Measurements from ENCODE around the gene PRELID3B. TPM values are rescaled to one million over a fixed set of nuclear protein-coding genes. Genes with fewer than 3 reads are reported as not detected.
"Not testable (repeated sequence)": the region's sequence is repeated elsewhere in the genome, so short reads cannot be mapped to it uniquely, and the experiment has no call there.

PRELID3B gene
- total and polyA plus RNA-seq, 5 experiments from 2014 or later: 26.8 to 45.4 (median 27.9) TPM

DNA sequence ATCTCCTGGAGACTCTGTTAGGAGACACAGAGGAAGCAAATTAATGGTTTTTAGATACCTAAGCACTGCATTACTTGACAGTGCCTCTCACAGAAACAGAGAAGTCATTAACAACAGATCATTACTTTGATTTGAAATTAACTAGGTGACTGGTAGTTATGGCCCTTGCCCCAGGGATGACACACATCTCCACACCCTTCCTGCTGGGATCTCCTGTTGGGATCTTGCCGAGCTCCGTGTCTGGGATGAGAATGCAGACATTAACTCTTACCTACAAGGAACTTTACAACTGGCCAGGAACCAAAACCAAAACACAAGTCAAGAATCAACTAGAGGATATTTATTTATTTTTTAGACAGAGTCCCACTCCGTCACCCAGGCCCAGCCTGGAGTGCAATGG lies 2.2 kb upstream of the PRELID3B start:
- Mint-ChIP-seq H3K36me3 (peaks cover 0 to 11% (median 0%) of the 10 kb centered on the region in 3 donors), H3K9me3 (no peaks in the 10 kb centered on the region), H3K27ac (peak overlapping the region in 7 of 10 donors; percentile 13 to 83 (median 75)), H3K4me1 (peaks cover 18 to 44% (median 37%) of the 10 kb centered on the region in 4 donors), H3K4me3 (peak overlapping the region in 1 of 10 donors; percentile 33), H3K27me3 (peaks cover 0 to 9% (median 2%) of the 10 kb centered on the region in 5 donors)
- ATAC-seq (no peak), DNase-seq (no peak)
- POLR2A ChIA-PET: no interaction called here

- POLR2A ChIA-PET: interaction anchor here (1.1 to 1.9 kb wide), 2 partner anchors 153 to 177 kb away, joined by 5 to 7 read pairs; no protein-coding TSS in a partner anchor
- peaks cover 0 to 13% (median 0%) of the 10 kb centered on the region in 3 donors for H3K36me3 Mint-ChIP-seq
- H3K27ac Mint-ChIP-seq: peak overlapping the region in 8 of 10 donors; percentile 38 to 98 (median 86)
- peaks cover 0 to 4% (median under 1%) of the 10 kb centered on the region in 5 donors for H3K27me3 Mint-ChIP-seq
- no peak for DNase-seq
- H3K4me3 Mint-ChIP-seq: peak overlapping the region in 1 of 10 donors; percentile 63
- ATAC-seq: no peak
- no peaks in the 10 kb centered on the region for H3K9me3 Mint-ChIP-seq
- H3K4me1 Mint-ChIP-seq: peaks cover 20 to 49% (median 42%) of the 10 kb centered on the region in 4 donors
These were observed 1.7 kb upstream of the PRELID3B start for GRCh38 chr20:59044295-59044694.

DNA sequence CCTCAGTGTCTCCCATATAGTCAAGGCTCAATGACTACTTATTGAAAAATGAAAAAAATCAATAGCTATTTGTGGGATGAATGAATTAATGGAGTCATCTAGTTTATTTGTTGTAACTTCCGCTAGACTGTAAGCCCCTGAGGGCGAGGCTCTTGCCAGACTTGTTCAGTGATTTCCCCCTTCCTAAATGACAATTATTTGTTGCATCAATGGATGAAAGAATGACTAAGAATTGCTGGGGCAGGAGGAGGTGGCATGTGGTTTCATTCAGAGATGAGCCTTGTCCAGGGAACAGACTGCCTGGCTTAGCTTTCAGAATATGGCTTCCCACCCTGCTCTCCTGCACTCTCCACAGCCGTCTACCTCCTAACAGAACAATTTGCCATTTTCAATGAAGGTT lies 1.1 kb upstream of the PRELID3B start:
- Mint-ChIP-seq H3K27me3 (peaks cover 0 to 4% (median 0%) of the 10 kb centered on the region in 5 donors), H3K36me3 (peaks cover 0 to 16% (median 0%) of the 10 kb centered on the region in 3 donors), H3K9me3 (no peaks in the 10 kb centered on the region), H3K27ac (peak overlapping the region; percentile 70 to 98 (median 89)), H3K4me1 (peaks cover 23 to 54% (median 47%) of the 10 kb centered on the region in 4 donors), H3K4me3 (peak overlapping the region; percentile 63 to 92 (median 85))
- ATAC-seq: no peak
- no peak for DNase-seq
- POLR2A ChIA-PET: interaction anchor here (0.9 to 3.9 kb wide), 10 partner anchors 11 to 1425 kb away, joined by 3 to 68 read pairs (median 4); partner anchors contain the start of genes ATP5F1E and NELFCD

GRCh38 chr20:59042796-59043631 lies 428 bp upstream of the PRELID3B start:
- Mint-ChIP-seq H3K4me1 (peaks cover 22 to 55% (median 49%) of the 10 kb centered on the region in 4 donors), H3K27me3 (peaks cover 0 to 3% (median 0%) of the 10 kb centered on the region in 5 donors), H3K27ac (peak overlapping the region; percentile 81 to 98 (median 94)), H3K36me3 (peaks cover 0 to 21% (median under 1%) of the 10 kb centered on the region in 3 donors), H3K9me3 (no peaks in the 10 kb centered on the region), H3K4me3 (peak overlapping the region; percentile 63 to 94 (median 90))
- DNase-seq (peak; percentile 88 to 96 (median 94)), ATAC-seq (peak; percentile 96)
- POLR2A ChIA-PET: interaction anchor here (0.9 to 3.9 kb wide), 12 partner anchors 8 to 1424 kb away, joined by 3 to 68 read pairs (median 4); partner anchors contain the start of genes ATP5F1E and NELFCD

- not testable (repeated sequence) for DNase-seq, H3K27me3 Mint-ChIP-seq, H3K9me3 Mint-ChIP-seq, ATAC-seq
- H3K36me3 Mint-ChIP-seq: peaks cover 0 to 37% (median 8%) of the 10 kb centered on the region in 3 donors
- POLR2A ChIA-PET: interaction anchor here (1.0 to 3.9 kb wide), 4 partner anchors 9 to 152 kb away, joined by 3 to 68 read pairs (median 6); partner anchors contain the start of genes ATP5F1E and NELFCD
- H3K27ac Mint-ChIP-seq: peak overlapping the region in 7 of 10 donors; percentile 21 to 91 (median 60)
- H3K4me3 Mint-ChIP-seq: peak overlapping the region; percentile 63 to 94 (median 86)
- H3K4me1 Mint-ChIP-seq: peaks cover 23 to 62% (median 54%) of the 10 kb centered on the region in 4 donors
These were observed 1.1 kb downstream of the PRELID3B start for GRCh38 chr20:59041487-59041886.

DNA sequence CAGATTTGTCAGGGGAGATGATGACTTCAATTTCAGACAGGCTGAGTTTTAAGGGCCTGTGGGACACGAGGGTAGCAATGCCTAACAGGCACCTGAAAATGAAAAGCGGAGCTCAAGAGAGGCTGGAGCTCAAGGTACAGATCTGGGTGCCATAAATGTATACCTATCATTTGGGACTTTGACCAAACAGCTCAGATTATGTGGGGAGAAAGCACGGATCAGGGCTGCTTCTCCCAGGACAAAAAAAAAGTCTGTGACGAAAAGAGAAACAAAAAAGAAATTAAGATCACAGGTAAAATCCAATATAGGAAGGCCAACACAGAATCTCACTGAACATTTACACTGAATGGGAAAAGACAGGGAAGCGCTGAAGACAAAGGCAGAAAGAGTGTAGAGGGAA lies 1.9 kb downstream of the PRELID3B start:
- POLR2A ChIA-PET: interaction anchor here (3.9 kb wide), 1 partner anchor 8 kb away, joined by 68 read pairs; the partner anchor contains the start of gene ATP5F1E
- ATAC-seq (no peak), DNase-seq (no peak)
- Mint-ChIP-seq H3K4me3 (peak overlapping the region; percentile 63 to 94 (median 86)), H3K4me1 (peaks cover 23 to 62% (median 54%) of the 10 kb centered on the region in 4 donors), H3K27me3 (no peaks in the 10 kb centered on the region), H3K36me3 (peaks cover 4 to 45% (median 12%) of the 10 kb centered on the region in 3 donors), H3K9me3 (no peaks in the 10 kb centered on the region), H3K27ac (peak overlapping the region in 9 of 10 donors; percentile 29 to 90 (median 40))

DNA sequence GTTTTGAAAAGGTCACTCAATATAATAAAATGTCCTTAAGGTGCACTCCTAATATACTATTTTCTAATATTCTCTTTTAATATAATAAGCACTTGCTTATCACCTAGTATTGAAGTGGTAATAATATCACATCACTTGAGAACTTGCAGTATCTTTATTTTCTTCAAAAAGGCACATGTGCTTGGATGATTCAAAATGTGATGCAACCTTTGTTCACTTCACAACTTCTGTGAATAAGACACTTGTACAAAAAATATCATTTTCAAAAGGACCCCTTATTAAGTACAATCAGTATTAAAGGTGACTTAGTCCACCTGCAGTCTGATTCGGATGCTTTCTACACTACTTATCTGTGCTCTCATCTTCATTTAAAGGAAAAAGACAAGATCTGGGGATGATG lies 3.4 kb downstream of the PRELID3B start:
- Mint-ChIP-seq H3K27me3 (no peaks in the 10 kb centered on the region), H3K36me3 (peaks cover 8 to 57% (median 20%) of the 10 kb centered on the region in 3 donors), H3K4me3 (peak overlapping the region in 3 of 10 donors; percentile 5 to 39 (median 10)), H3K9me3 (no peaks in the 10 kb centered on the region), H3K4me1 (peaks cover 26 to 60% (median 50%) of the 10 kb centered on the region in 4 donors), H3K27ac (peak overlapping the region in 4 of 10 donors; percentile 24 to 66 (median 42))
- ATAC-seq (no peak), DNase-seq (no peak)
- POLR2A ChIA-PET: no interaction called here

DNA sequence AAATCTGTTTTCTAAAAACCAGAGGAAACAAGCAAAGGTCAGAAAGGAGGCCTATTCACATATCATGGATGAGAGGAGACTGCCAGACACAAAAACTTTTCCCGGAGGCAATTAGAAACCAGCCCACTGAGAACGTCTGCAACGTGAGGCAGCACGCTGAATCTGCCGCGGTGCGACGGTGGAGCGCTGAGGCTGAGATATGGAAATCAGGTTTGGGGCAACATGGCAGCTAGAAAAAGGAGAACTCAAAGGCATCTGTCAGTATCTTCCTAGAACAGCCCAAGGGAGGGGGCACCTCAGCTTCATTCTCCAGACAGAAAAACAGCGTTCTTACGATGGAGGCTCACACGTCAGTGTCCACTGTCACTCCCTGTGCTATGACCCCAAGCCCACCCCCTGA lies 5.2 kb downstream of the PRELID3B start:
- ATAC-seq: no peak
- H3K4me3 Mint-ChIP-seq: no peak overlapping the region
- POLR2A ChIA-PET: no interaction called here
- no peaks in the 10 kb centered on the region for H3K9me3 Mint-ChIP-seq
- peaks cover 8 to 65% (median 20%) of the 10 kb centered on the region in 3 donors for H3K36me3 Mint-ChIP-seq
- H3K27ac Mint-ChIP-seq: peak overlapping the region in 2 of 10 donors; percentile 28 to 42
- peaks cover 26 to 52% (median 42%) of the 10 kb centered on the region in 4 donors for H3K4me1 Mint-ChIP-seq
- no peak for DNase-seq
- H3K27me3 Mint-ChIP-seq: no peaks in the 10 kb centered on the region

DNA sequence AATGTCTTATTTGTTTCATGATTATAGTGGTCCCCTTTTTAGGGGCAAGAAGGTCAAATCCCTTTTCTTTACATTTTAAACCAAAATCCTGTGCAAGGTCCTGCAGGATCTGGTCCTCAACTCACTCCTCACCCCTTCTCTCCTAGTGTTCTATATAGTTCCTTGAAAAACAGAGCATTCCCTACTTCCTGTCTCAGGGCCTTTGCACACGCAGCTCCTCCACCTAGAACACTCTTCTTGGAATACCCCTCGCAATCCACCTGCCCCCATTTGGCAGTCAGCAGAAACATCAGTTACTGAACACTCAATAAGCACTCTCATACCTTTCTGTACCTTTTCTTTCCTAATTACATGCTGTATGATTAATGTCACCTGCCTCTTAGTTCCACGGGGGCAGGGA lies 7.2 kb downstream of the PRELID3B start:
- Mint-ChIP-seq H3K4me3 (no peak overlapping the region), H3K9me3 (no peaks in the 10 kb centered on the region)

DNA sequence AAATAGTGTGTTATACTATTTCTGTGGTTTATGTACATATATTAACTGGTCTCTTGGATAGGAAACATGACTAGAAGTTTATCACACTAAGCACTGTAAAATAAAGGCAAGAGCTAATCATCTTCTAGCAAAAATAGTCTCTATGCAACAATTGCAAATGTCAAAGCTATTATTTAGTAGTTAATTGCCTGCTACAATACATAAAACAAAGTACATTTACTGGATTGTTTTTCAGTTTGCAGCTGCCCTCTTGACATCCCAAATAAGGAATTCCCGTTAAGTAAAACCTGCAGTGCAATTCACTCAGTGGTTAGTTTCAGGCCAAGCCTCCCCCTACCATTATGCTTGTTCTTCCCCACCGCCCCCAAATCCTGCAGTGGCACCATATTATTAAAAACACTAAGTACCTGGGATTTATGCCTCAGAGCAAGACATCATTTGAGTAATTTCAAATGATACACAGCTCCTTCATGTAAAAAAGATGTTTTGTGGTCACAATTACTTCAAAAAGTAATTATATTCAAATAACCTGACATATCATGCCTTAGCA lies 8.9 kb downstream of the PRELID3B start:
- no peak for ATAC-seq
- peak overlapping the region in 5 of 10 donors; percentile 4 to 80 (median 10) for H3K27ac Mint-ChIP-seq
- no peaks in the 10 kb centered on the region for H3K9me3 Mint-ChIP-seq
- H3K4me1 Mint-ChIP-seq: peaks cover 24 to 47% (median 38%) of the 10 kb centered on the region in 4 donors
- H3K36me3 Mint-ChIP-seq: peaks cover 8 to 70% (median 26%) of the 10 kb centered on the region in 3 donors
- peak overlapping the region in 5 of 10 donors; percentile 26 to 88 (median 48) for H3K4me3 Mint-ChIP-seq
- no peak for DNase-seq
- no peaks in the 10 kb centered on the region for H3K27me3 Mint-ChIP-seq
- POLR2A ChIA-PET: interaction anchor here (1.5 to 4.1 kb wide), 5 partner anchors 8 to 1406 kb away, joined by 3 to 72 read pairs (median 12); partner anchors contain the start of gene PRELID3B

More for the DNA sequence above, 7.2 kb downstream of the PRELID3B start:
- no peak for DNase-seq
- peaks cover 24 to 47% (median 38%) of the 10 kb centered on the region in 4 donors for H3K4me1 Mint-ChIP-seq
- no peaks in the 10 kb centered on the region for H3K27me3 Mint-ChIP-seq
- POLR2A ChIA-PET: no interaction called here
- H3K27ac Mint-ChIP-seq: peak overlapping the region in 4 of 10 donors; percentile 9 to 74 (median 37)
- no peak for ATAC-seq
- peaks cover 8 to 64% (median 20%) of the 10 kb centered on the region in 3 donors for H3K36me3 Mint-ChIP-seq

DNA sequence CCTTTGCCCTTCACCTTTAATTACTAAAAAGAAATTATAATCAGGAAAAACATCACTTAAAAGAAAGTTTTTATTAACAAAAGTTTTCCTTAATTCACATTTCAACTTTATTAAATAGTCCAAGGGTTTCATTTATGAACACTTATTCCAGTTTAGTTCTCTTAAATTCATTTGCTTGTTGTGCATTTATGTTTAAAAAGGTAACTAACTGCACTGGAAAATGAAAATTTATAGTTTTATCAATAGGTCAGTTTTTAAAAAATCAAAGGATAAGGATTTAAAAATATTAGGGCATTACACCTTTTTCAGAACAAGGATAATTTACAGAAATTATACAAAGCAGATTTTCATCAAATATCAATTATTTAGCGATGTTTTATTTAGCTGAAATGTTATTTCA lies 9.5 kb downstream of the PRELID3B start:
- DNase-seq (no peak), ATAC-seq (no peak)
- POLR2A ChIA-PET: interaction anchor here (1.0 to 4.1 kb wide), 14 partner anchors 9 to 1405 kb away, joined by 3 to 72 read pairs (median 8); partner anchors contain the start of genes NELFCD and PRELID3B
- peak overlapping the region; percentile 88 to 96 (median 94) for H3K27ac Mint-ChIP-seq
- peaks cover 23 to 48% (median 42%) of the 10 kb centered on the region in 4 donors for H3K4me1 Mint-ChIP-seq
- H3K36me3 Mint-ChIP-seq: peaks cover 8 to 71% (median 30%) of the 10 kb centered on the region in 3 donors
- H3K4me3 Mint-ChIP-seq: peak overlapping the region; percentile 81 to 97 (median 88)
- no peaks in the 10 kb centered on the region for H3K27me3 Mint-ChIP-seq
- no peaks in the 10 kb centered on the region for H3K9me3 Mint-ChIP-seq

DNA sequence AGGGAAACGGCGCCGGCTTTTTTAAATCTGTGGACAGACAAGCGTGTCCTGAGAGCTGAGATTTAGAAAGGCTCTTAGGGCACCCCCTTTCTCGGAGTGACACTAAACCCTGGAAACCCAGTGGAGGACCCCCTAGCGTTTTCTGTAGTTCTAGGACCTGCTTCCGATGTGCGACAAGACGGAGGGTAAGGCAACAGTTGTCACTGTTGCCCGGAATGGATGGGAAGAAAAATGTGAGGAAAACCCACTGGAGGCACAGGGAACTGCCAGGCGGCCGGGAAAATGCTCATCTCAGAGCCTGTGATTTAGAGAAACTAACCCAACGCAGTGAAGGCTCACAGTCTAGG lies 9.9 kb downstream of the PRELID3B start:
- no peak for DNase-seq
- Mint-ChIP-seq H3K27me3 (no peaks in the 10 kb centered on the region), H3K4me3 (peak overlapping the region; percentile 81 to 97 (median 88)), H3K36me3 (peaks cover 8 to 71% (median 27%) of the 10 kb centered on the region in 3 donors), H3K4me1 (peaks cover 23 to 50% (median 46%) of the 10 kb centered on the region in 4 donors), H3K9me3 (no peaks in the 10 kb centered on the region), H3K27ac (peak overlapping the region; percentile 88 to 96 (median 94))
- POLR2A ChIA-PET: interaction anchor here (0.5 to 4.1 kb wide), 29 partner anchors 9 to 1635 kb away, joined by 3 to 72 read pairs (median 5); partner anchors contain the start of genes NELFCD, PRELID3B, STX16 and VAPB
- ATAC-seq: peak; percentile 35 to 51
